ENCODE data around the gene MUC3A. TPM values are rescaled to one million over a fixed set of nuclear protein-coding genes. Genes with fewer than 3 reads are reported as not detected.
A peak's percentile ranks its signal among the peaks of the same experiment; 100 is the strongest.

MUC3A gene
- total RNA-seq, 4 donors from 2014 or later: 11.7 to 233 (median 64.7) TPM

DNA sequence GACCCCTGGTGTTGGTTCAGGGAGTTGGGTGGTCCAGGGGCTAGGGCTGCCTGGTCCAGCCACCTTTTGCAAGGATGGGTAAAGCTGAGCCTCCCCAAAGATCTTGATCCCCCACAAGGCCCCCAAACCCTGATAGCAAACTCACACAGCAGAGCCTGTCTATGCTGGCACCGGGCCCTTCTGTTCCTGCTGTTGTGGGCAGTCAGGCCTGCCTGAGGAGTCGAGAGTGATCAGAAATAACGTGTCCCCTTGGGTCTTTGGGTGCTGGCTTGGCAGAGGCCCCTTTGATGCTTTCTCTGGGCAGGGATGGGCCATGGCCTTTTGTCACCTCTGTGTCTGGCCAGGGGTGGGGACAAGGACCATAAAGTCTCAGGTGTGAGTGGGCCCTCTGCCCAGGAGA lies 19.3 kb downstream of the MUC3A start:
- Histone ChIP-seq H3K27ac (peak overlapping the region; percentile 63 to 73 (median 68)), H3K36me3 (no peaks in the 10 kb centered on the region), H3K27me3 (peaks cover 46% of the 10 kb centered on the region), H3K4me3 (peak overlapping the region in 1 of 4 donors; percentile 30), H3K9me3 (no peaks in the 10 kb centered on the region), H3K4me1 (peaks cover 9 to 37% (median 20%) of the 10 kb centered on the region in 4 donors)
- intact Hi-C loops (cut with DNase I; ENCODE audit: low total_unique reads): no loop called here
- peak; percentile 25 for DNase-seq
- 8% methylated on average over 3 of the region's 3 CpGs; no CpG with 5 or more reads in 1 of the 2 donors for WGBS, 2 donors (ENCODE audit: low coverage in 1 of 2)
- TF ChIP-seq POLR2AphosphoS5 (IDR thresholded peaks at IDR 0.05) (peak in 2 of 3 donors; percentile 30 to 34), POLR2A (IDR thresholded peaks at IDR 0.05) (peak; percentile 25), CTCF (IDR thresholded peaks at IDR 0.05) (no peak)
- in situ Hi-C loops (cut with MboI; ENCODE audit: low pct_ligation_motif_present in 1 of 4, low pct_unique_long_range_greater_than_20kb in 1 of 4, low sequenced_read_pairs in 3 of 4): no loop called here

DNA sequence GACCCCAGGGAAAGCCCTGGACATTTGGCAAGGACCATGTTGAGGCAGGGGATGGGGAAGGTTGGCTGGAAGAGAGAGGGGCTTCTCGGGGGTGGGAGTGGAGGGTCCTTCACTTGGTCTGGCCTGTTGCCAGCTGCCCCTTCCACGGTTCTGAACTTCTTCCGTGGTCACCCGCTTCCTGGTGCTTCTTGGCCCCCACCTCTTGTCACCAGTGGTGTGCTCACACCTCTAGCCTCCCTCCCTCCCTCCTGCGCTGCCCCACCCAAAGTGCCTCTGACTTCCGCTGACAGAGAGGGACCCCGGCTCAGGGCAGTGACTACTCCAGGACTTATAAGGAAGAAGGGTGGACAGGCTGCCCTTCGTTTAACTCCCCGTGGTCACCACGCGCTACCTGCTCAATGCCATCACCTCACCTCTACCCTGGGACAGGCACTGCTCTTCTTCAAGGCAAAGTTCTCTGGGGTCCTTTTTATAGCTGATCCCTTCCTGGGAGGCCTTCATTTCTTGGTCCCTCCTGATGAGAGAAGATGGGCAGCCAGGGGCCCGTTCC lies 19.8 kb downstream of the MUC3A start, which contains the start of gene MUC12:
MUC12 (plus strand) TSS at position 500 of the 550 bp plus-strand sequence. CDS start 58 bp downstream, outside the sequence.
- Histone ChIP-seq H3K27ac (peak within 1 kb of the TSS; percentile 82 to 87 (median 84)), H3K27me3 (peaks cover 41% of the 10 kb centered on the region)
- in situ Hi-C loops (cut with MboI; ENCODE audit: low pct_ligation_motif_present in 1 of 4, low pct_unique_long_range_greater_than_20kb in 1 of 4, low sequenced_read_pairs in 3 of 4): no loop called here

GRCh38 chr7:100971111-100972001 lies 22.0 kb downstream of the MUC3A start:
- peaks cover 18% of the 10 kb centered on the region for H3K27me3 ChIP-seq
- intact Hi-C loops (cut with DNase I; ENCODE audit: low total_unique reads): no loop called here
- in situ Hi-C loops (cut with MboI; ENCODE audit: low pct_ligation_motif_present in 1 of 4, low pct_unique_long_range_greater_than_20kb in 1 of 4, low sequenced_read_pairs in 3 of 4): no loop called here
- no peaks in the 10 kb centered on the region for H3K9me3 ChIP-seq
- TF ChIP-seq EP300 (IDR thresholded peaks at IDR 0.05; ENCODE audit: low read depth) (no peak), POLR2A (IDR thresholded peaks at IDR 0.05) (no peak), POLR2AphosphoS5 (IDR thresholded peaks at IDR 0.05) (no peak), CTCF (IDR thresholded peaks at IDR 0.05) (no peak)
- no peaks in the 10 kb centered on the region for H3K36me3 ChIP-seq
- DNase-seq: no peak
- H3K27ac ChIP-seq: peak overlapping the region in 3 of 4 donors; percentile 82 to 87 (median 82)
- peak overlapping the region in 2 of 4 donors; percentile 20 to 42 for H3K4me3 ChIP-seq
- peaks cover 4 to 47% (median 17%) of the 10 kb centered on the region in 4 donors for H3K4me1 ChIP-seq
- WGBS, 2 donors (ENCODE audit: low coverage in 1 of 2): 36 to 41% methylated on average over 8 to 14 of the region's 14 CpGs

More for the DNA sequence above, 19.8 kb downstream of the MUC3A start, which contains the start of gene MUC12:
- WGBS, 2 donors (ENCODE audit: low coverage in 1 of 2): 31 to 35% methylated on average over 8 to 12 of the region's 12 CpGs
- H3K9me3 ChIP-seq: no peaks in the 10 kb centered on the region
- H3K36me3 ChIP-seq: no peaks in the 10 kb centered on the region
- H3K4me3 ChIP-seq: peak within 1 kb of the TSS in 3 of 4 donors; percentile 22 to 42 (median 37)
- TF ChIP-seq CTCF (IDR thresholded peaks at IDR 0.05): no peak
- TF ChIP-seq EP300 (IDR thresholded peaks at IDR 0.05; ENCODE audit: low read depth): no peak
- no peak for TF ChIP-seq POLR2A (IDR thresholded peaks at IDR 0.05)
- H3K4me1 ChIP-seq: peaks cover 9 to 37% (median 20%) of the 10 kb centered on the region in 4 donors
- intact Hi-C loops (cut with DNase I; ENCODE audit: low total_unique reads): no loop called here
- DNase-seq: no peak

- in situ Hi-C loops (cut with MboI; ENCODE audit: low pct_ligation_motif_present in 1 of 4, low pct_unique_long_range_greater_than_20kb in 1 of 4, low sequenced_read_pairs in 3 of 4): no loop called here
- 38 to 47% methylated on average over 5 to 7 of the region's 7 CpGs for WGBS, 2 donors (ENCODE audit: low coverage in 1 of 2)
Measured at GRCh38 chr7:100972002-100972347, 22.6 kb downstream of the MUC3A start.

More at GRCh38 chr7:100972002-100972347, 22.6 kb downstream of the MUC3A start:
- Histone ChIP-seq H3K27ac (peak overlapping the region in 3 of 4 donors; percentile 82 to 87 (median 82)), H3K4me1 (peaks cover 0 to 41% (median 14%) of the 10 kb centered on the region in 4 donors), H3K36me3 (no peaks in the 10 kb centered on the region), H3K4me3 (peak overlapping the region in 1 of 4 donors; percentile 42), H3K9me3 (no peaks in the 10 kb centered on the region), H3K27me3 (peaks cover 12% of the 10 kb centered on the region)
- no peak for DNase-seq
- TF ChIP-seq POLR2A (IDR thresholded peaks at IDR 0.05) (no peak), POLR2AphosphoS5 (IDR thresholded peaks at IDR 0.05) (no peak)
- intact Hi-C loops (cut with DNase I; ENCODE audit: low total_unique reads): no loop called here

Measured in transverse colon (tissue), 4 donors.